ENCODE data around the gene APOF.
"Not testable (repeated sequence)": the region's sequence is repeated elsewhere in the genome, so short reads cannot be mapped to it uniquely, and the experiment has no call there.

- TF ChIP-seq EZH2 (IDR thresholded peaks at IDR 0.05; ENCODE audit: insufficient read depth, poor library complexity, severe bottlenecking); EZH2phosphoT487 (IDR thresholded peaks at IDR 0.05; ENCODE audit: insufficient read depth, low read depth): not testable (repeated sequence)
Observed at GRCh38 chr12:56347255-56347654, 15.4 kb downstream of the APOF start.

Measured in GM23248 (cell line).